CD4-positive, alpha-beta T cell treated with Interleukin-17A for 1 hour (primary cell): Measurements from ENCODE around the gene CCNL1.
"Not testable (repeated sequence)": the region's sequence is repeated elsewhere in the genome, so short reads cannot be mapped to it uniquely, and the experiment has no call there.

Experiments used
- DNase-seq: peaks from one replicate; pipeline ENCODE4 v3.0.0-alpha.2; 2020

Gene CCNL1

DNA sequence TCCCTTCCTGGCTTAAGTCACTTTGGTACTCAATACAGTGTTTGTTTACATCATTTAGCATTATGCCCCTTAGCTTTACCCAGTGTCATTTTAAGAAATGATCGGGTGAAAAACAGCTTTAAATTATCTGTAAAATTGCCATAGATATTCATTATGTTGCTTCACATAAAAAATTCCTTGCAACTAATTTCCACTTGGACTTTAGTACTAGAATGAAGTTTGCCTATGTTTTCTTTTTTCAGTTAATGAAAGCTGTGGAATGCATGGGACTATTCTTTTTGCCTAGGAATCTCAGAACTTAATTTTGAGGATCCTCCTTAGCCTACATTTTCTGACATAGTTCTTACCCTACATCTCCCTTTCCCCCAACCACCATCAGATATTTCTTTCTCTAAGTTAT, 38.4 kb downstream of the CCNL1 start:
- DNase-seq: no peak

DNA sequence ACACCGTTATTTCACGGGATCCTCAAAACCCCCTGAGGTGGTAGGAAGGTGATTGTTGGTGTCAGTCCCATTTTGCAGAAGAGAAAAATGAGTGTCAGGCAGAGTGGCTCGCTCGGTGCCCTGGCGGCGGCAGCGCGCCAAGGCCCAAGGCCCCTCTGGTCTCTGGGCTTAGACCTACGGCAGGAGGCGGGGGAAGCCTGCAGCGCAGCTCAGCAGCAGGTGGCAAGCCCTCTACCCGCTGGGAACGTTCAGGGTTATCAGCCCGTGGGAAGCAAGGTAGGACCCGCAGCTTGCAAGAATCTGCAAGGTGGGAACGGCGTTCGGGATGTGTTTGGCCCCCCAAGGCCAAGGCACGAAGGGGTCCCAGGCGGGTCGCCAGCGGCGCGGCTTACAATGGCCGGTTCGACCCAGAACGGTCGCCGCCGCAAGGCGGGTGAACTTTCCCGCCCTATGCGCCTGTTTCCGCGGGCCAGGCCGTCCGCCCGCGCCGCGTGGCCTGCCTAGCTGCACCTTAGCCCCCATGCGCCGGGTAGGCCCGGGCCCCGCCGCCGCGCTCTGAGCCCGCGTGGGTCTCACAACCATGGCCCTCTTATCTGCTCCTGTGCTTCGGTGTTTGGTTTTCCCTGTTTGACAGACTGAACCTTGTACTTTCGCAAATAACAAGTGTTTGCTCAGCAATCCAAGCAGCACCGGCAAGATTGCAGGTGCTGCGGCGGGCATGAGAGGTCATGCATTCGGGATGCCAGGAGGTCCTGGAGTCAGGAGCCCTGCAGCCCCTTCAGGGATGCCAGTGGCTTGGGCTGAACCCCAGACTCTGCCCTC, 39.7 kb downstream of the CCNL1 start:
- DNase-seq: no peak

DNA sequence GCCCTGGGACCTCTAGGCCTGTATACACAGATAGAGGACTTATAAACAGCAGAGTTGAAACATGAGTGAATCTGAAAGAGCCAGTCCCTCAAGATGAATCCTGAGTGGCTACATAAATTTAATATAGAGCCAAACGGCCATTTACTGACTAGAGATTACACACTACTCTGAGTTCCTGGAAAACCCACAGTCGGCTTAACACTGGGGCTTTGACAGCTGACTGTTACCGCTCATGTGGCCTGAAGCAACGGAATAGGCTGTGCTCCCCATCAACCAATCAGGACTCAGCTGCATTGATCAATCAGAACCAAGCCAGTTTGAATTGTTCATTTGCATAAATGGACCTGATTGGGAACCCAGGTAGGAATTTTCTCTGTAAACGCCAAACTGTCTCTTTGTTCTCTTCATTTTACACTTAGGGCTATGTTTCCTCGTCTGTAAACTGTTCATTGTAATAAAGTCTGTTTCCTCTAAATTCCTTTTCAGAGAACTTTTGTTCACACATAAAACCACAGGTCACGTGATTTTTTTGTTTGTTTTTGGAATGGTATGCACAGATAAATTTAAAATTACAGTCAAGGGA, 40.5 kb downstream of the CCNL1 start:
- peak; percentile 63 for DNase-seq

DNA sequence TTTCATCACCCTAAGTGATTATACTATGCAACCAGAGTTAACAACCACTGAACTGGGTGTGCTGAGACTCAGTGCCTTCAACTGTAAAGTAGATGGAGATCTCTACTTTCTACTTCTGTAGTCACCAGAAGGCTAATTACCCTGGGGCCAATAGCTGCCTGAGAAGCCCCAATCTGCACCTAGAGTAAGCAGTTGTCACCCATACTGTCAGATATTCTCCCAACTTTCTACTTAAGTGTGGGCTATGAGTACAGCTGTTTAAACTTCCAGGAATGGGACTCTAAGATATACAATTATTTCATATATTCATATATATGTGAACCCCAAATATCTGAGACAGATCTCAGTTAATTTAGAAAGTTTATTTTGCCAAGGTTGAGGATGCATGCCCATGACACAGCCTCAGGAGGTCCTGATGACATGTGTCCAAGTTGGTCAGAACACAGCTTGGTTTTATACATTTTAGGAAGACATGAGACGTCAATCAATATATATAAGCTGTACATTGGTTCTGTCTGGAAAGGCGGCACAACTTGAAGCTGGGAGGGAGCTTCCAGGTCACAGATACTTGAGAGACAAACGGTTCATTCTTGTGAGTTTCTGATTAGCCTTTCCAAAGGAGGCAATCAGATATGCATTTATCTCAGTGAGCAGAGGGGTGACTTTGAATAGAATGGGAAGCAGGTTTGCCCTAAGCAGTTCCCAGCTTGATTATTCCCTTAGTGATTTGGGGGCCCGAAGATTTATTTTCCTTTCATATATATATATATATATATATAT, 41.9 kb downstream of the CCNL1 start:
- DNase-seq: no peak

DNA sequence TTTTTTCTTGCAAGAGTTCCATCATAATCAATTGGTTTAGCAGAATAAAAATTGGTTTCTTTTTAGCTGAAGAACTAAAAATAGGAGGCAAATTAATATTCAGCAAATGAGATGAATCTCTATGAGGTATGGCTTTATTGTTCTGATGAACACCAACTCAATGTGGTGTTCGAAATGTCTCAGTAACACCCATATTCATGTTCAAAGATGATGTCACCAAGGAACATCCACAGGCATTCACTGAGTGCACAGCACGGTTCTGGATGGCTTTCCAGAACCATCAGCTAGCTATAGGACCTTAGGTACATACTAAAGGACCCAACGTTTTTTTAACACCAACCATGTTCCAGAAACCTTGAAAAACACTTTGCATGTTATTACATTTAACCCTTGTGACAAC, 42.7 kb downstream of the CCNL1 start:
- no peak for DNase-seq

DNA sequence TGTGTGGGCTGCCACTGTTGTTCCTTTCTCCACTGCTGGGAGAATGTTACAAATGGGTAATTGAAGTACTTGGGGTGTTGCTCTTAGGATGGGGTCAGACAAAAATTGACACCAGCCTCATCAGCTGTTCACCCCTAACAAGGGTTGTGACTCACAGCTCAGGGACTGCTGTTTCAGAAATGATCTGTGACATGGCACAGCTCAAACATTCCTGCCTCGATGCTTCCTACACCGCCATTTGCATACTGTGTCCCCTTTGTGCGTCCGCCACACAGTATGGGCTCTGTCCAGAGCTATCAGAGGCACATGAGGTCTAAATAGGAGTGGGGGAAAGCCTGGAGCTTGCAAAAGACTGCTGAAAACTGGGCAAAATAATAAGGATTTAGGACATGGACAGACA, 43.9 kb downstream of the CCNL1 start:
- DNase-seq: no peak

DNA sequence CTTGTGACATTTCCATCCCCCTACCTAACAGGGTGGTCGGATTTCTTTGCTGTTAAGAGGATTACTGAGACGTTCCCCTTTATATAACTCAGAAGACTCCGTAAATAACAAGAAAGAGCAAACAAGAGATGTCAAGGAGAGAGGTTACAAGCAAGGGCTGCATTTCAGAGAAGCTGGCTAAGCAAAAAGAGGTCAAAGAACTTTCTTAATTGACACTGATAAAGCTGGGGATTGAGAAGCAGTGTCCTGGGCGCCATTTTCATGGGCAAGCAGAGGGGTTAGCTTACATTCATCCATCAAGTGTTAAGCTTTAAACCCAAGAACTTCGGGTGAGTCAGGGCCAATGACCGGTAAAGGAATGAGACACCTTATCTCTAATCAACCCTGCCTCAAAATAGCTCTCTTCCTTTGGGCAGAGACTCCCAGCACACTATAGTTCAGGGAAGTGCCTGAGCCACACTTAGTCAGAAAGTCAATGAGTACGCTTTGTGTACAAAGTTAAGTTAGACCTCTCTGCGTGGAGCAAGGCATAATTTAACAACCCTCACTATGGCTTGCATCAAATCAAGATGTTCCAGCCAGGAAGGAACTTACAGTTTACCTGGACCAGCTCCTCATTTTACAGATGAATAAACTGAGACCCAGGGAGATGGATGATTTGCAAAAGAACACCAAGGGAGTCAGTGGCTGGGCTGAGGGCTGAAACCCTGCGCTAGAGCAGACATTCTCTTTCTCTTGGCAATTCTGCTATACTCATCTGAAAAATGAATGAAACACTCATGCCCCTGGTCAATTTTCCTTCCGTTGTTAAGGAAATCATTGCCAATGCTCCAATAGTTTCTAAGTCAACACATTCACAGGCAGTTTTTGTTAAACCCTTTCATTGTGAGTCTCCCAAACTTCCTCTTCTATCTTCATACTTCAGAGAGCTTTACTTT, 44.6 kb downstream of the CCNL1 start:
- no peak for DNase-seq

DNA sequence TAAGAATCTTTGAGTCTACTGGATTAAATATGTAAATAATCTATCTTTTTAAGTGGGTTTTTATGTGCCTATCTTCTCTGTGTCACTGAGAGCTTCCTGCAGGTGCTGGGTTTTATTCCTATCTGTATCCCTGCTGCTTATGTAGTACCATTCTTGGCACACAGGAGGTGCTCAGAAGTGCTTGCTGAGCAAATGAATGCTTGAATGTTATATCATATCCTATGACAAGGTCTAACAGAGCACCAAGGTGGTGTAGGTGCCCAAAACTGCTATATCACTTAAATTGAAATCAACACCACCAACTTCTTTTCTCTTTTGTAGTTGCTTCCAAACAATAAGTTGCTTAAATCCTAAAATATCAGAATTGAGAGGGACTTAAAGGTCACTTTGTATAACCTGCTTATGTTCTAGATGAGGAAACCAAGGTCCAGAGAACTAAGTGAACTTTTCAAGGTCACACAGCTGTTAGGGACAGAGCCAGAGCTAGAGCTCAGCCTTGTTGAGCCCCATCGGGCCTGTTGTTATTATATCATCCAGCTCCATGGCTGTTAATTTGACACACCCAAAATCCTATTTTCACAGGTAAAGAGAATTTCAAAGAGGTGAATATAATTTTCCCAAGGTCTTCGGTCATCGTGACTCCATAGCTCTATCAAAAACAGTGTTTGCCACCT, 46.0 kb downstream of the CCNL1 start:
- DNase-seq: no peak

DNA sequence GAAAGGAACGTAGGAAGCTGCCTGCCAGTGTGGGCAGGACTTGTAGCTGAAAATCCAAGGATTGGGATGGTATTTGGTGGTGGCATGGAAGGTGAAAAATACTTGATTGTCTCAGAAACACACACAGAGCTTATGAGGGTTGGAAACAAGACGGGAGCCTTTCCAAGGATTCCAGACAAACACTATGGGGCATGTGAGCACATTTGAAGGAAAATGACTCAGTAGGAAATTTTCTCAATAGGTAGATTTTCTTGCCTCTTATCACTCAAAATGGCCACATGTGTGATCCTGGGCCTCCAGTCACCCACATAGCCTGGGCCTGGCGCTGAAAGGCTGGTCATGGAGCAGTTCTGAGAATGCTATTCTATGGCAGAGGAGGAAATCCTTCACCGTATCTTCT, 47.4 kb downstream of the CCNL1 start:
- no peak for DNase-seq

DNA sequence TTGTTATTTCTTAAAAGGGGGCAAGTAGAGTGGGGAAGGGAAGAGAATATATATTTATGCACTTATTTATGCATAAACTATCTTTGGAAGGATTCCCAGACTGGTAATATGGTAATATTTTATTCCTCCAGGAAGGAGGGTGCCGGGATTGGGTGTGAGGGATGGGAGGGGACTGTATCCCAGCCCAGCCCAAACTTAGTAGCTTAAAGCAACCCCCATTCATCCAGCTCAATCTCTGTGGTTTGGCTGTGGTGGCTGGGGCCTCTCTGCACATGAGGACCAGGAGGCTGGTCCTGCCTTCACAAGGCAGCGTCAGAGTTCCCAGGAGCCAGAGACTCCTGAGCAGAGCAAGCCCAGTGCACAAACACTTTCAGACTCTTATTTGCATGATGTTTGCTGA, 48.4 kb downstream of the CCNL1 start:
- no peak for DNase-seq

DNA sequence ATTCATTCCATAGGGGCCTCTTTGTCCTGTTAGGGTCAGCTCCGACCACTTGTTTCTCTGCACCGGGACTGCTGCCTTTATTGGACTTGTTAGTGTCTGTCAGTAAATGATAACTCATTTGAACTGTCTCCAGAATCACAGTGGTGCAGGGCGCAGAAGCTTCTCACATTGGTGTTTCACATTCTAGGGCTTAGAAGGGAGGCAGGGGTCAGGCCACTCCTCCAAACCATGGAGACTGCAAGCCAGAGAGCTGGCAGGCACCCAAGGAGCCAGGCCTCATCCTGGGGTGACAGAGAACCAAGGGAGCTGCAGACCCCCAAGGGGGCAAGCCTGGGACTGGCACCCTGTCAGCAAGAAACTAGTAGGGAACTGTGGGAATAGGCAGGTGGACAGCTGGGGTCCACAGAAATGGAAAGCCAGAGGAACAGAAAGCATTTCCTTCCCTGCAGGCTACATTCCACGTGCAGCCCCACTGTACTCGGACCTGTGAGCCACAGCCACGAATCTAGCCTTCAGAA, 49.1 kb downstream of the CCNL1 start:
- DNase-seq: no peak

DNA sequence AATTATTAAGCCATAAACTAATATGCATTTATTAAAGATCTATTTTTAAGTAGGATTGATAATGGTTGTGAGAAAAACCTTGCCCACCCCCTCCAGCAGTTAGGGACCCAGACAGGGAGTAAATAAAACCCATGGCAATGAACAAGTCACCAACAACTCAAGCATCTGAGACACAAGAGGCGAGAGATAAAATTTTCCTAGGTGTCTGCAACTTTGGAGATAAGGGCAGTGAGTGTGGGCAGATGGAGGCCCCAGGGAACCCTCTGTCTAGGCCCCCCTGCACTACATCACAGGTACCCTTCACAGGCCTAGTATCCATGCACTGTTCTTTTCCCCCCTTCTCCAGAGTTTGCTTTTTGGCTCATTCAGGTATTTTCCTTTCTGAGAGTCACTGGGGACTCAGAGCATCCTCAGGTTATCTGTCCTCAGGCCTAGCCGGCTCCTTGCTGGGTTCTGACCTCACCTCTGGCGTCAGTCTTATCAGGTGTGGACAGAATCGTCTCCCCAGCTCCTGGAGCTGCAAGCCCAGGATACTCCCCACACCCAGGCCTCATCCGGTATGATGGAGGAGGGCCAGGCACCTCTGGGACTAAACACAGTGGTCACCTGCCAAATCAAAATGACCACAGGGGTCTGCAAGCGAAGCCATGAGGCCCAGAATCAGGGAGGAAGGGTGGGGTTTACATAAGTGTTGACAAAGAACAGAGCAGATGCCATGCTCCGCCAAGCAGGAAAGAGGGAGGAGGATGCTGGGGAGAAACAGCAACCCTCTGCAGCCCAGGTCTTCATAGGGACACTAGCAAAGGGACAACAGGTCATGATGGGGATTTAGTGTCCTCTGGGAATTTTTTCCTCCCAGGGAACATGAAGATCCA, 50.4 kb downstream of the CCNL1 start:
- no peak for DNase-seq

DNA sequence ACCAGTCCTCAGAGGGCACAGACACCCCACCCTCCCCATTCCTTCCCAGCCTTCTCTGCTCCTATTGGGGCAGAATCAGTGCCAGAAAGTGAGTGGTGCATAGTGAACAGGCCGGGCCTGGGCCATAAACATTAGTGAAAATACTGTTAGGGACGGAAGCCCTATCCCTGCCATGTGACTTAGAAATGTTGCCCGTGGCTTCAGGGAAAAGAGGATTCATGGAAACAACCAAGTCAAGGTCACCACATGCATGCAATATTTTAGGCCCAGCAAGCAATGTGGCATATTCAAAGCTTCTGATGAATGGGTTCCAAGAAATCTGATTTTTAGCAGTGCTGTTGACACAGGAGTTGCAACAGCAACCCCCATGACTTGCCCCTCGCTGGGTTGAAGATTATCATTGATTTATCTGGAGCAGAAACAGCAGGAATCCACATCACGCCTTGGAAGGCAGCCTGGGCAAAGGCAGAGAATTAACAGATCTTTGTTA, 52.3 kb downstream of the CCNL1 start:
- DNase-seq: no peak

DNA sequence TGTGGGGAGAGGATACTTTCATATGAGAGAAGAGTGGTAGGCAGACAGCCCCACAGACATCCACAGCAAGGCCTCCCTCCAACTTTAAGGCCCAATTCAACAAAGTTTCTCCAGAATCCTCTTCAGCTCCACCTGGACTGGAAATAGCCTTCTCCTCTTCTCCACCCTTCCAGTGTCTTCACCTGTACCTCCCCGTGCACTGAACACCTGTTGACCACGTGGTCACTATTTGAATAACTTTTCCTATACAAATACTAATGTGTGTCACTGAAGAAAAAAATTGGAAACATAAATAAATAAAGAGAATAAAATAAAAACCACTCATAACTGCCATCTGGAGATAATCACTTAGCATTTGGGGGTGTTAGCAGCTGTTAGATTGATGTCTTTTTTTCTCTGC, 52.9 kb downstream of the CCNL1 start:
- DNase-seq: no peak

DNA sequence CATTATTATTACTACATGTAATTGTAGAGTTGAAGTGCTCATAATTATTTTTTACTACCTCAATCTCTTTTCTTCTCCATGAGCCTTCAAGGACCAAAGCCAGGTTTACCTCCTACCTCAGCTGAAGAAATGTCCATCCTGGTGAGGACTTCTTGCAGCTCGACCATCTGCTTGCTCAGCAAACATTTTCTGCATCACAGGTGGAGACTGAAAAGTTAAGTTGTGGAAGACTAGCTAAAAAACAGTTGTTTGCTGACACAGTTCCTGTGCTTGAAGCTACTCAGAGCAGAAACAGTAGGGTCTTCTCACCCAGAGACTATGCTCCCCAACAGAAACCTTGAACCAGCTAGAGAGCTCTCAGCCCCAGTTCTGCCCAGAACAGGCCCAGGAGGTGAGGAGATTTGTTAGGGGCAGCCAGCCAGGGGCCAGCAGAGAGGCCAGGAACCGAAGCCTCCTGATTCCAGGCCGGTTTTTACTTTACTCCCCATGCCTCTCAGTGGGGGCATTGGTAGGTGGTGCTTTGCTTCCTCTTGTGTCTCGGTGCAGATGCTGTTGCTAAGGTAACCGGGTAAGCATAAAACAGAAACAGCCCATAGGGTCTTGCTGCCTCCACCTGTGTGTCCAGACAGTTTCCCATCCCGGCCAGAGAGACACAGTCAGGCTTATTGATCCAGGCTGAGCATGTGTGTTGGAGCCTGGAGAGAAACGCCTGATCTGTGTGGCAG, 54.9 kb downstream of the CCNL1 start:
- DNase-seq: peak; percentile 49

DNA sequence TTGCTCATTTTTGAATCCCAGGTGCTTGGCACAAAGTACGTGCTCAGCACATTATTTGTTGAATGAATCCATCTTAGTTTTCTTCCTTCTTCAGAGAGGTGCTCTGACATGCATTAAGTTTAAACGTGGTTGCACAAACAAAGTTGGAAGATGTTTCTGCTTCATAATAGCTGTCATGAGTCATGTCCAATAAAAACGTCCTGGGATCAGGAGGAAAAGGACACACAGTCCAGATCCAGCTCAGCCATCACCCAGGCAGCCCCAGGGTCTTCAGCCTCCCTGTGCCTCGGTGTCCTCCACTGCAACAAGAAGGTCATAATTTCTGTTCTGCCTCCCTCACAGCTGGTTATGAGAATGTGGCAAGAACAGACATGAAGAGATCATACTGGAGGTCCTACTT, 55.4 kb downstream of the CCNL1 start:
- no peak for DNase-seq

DNA sequence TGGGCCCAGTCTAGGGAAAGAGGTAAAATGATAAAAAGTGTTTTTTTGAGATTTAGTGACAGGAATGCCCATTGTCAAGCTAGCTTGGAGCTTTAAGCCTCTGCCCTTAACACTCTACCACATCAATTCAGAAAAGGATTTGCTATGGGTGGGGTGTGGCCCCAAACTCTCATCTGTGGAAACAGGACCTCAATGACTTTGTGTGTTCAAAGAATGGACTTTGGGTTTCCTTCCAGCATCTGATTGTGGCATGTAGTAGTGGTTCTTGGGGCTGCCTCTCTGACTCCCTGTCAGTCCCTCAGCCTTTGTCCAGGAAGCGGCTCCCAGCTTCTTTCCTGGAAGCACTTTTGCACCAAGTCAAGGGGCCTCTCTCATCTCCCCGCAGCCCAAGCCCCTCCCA, 56.1 kb downstream of the CCNL1 start:
- no peak for DNase-seq

DNA sequence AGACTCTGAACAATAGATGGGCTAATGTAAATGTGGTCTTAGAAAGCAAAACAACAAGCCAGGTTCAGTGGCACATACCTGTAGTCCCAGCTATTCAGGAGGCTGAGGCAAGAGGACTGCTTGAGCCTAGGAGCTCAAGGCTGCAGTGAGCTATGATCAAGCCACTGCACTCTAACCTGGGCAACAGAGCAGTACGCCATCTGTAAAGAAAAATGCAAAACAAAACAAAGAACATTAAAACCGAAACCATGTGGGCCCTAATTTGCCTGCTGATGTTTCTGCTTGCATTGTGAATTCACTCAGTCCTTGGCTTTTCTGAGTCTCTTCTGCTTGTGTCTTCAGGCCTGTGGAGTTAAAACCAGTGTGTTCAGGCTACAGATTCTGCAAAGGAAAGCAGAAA, 56.7 kb downstream of the CCNL1 start:
- DNase-seq: no peak

DNA sequence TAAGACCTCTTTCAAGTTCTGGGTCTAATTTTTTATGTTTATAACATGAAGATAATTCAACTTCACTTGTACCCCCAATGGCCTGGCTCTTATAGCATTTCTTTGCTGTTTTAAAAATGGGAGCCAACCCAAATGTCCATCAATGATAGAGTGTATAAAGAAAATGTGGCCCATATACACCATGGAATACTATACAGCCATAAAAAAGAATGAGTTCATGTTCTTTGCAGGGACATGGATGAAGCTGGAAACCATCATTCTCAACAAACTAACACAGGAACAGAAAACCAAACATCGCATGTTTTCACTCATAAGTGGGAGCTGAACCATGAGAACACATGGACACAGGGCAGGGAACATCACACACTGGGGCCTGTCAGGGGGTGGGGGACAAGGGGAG, 57.4 kb downstream of the CCNL1 start:
- not testable (repeated sequence) for DNase-seq

DNA sequence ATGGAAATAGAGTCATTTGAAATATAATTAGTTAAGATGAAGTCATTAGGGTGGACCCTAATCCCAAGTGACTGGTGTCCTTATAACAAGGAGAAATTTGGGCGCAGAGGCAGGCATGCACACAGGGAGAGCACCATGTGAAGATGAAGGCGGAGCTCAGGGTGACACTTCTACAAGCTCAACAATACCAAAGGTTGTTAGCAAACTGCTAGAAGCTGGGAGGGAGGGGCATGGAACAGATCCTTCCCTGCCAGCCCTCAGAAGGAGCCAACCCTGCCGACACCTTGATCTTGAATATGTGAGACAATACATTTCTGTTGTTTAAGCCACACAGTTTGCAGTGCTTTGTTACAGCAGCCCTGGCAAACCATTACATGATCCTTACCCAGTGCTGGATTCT, 57.8 kb downstream of the CCNL1 start:
- no peak for DNase-seq
